Parathyroid adenoma (tissue), 2 donors: Measurements from ENCODE around the gene LAMA3.

Experiments used
- H2AFZ ChIP-seq: fragments of 300-600 bp; sonication (generic); one replicate; pipeline ENCODE4 v1.7.0; 2017; ENCODE audit warnings: antibody characterized with exemption, mild to moderate bottlenecking
- H3K27ac ChIP-seq: fragments of 300-600 bp; sonication (generic); one replicate; pipeline ENCODE4 v1.7.0; 2017
- H3K27me3 ChIP-seq: fragments of 300-600 bp; sonication (generic); one replicate; pipeline ENCODE4 v1.7.0; 2017; ENCODE audit warnings: low read length; ENCODE audit not compliant: control insufficient read depth, insufficient read depth
- H3K36me3 ChIP-seq: fragments of 300-600 bp; sonication (generic); one replicate; pipeline ENCODE4 v1.7.0; 2017; ENCODE audit warnings: low read length; ENCODE audit not compliant: control insufficient read depth, insufficient read depth
- H3K4me1 ChIP-seq: fragments of 300-600 bp; sonication (generic); one replicate; pipeline ENCODE4 v1.7.0; 2017; ENCODE audit warnings: control low read depth
- H3K4me2 ChIP-seq: fragments of 300-600 bp; sonication (generic); one replicate; pipeline ENCODE4 v1.7.0; 2017; ENCODE audit warnings: low read length
- H3K4me3 ChIP-seq: fragments of 300-600 bp; sonication (generic); one replicate; pipeline ENCODE4 v1.7.0; 2017; ENCODE audit warnings: low read depth, low read length
- H3K79me2 ChIP-seq: fragments of 300-600 bp; sonication (generic); one replicate; pipeline ENCODE4 v1.7.0; 2017; ENCODE audit warnings: control low read depth
- H3K9ac ChIP-seq: fragments of 300-600 bp; sonication (generic); one replicate; pipeline ENCODE4 v1.7.0; 2017; ENCODE audit warnings: mild to moderate bottlenecking
- H3K9me3 ChIP-seq: fragments of 300-600 bp; sonication (generic); one replicate; pipeline ENCODE4 v1.7.0; 2017; ENCODE audit warnings: low read length; ENCODE audit not compliant: control insufficient read depth
- TF ChIP-seq, protein P1 (sequence below): fragments of 300-600 bp; sonication (generic); IDR thresholded peaks from one replicate; pipeline ENCODE4 v1.7.0; 2017; ENCODE audit warnings: antibody characterized with exemption, mild to moderate bottlenecking
- donor health status: primary hyperparathyroidism.

LAMA3 gene

DNA sequence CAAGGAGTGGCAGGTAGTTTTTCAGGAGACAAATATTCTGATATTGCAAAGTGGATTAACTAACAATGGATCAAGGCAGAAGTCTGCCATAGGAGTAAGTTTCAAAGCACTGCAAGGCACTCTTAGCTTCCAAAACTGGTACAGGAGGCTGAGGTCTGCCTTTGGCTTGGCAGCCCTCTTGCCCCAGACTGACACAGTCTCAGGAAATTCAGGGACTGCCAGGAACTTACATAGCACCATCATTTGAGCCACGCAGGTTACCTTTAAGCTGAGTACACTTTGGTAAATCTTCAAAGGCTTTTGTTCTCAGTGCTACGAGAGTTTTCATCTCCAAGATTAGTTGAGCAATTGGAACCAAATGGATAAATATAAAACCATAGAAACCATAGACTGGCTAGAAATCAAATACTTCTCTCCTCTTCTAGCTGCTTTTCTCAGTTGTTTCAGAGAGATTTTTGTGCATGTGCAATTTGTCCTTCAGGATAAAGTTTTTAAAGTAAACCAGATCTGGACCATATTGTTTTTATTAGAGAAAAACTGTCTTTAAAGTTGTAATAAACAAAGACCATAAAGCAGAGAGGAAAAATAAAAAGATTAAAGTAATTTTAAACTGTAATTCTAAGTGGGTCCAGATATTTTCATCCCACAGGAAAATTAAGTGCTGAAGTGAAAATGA lies 45.3 kb upstream of the LAMA3 start:
- Histone ChIP-seq H3K36me3 (no peaks in the 10 kb centered on the region), H3K4me1 (no peaks in the 10 kb centered on the region), H2AFZ (no peak overlapping the region), H3K9me3 (no peaks in the 10 kb centered on the region), H3K4me3 (no peak overlapping the region), H3K9ac (no peak overlapping the region), H3K79me2 (no peaks in the 10 kb centered on the region), H3K27ac (no peak overlapping the region), H3K27me3 (no peaks in the 10 kb centered on the region), H3K4me2 (no peak overlapping the region)
- TF ChIP-seq, protein P1, sequence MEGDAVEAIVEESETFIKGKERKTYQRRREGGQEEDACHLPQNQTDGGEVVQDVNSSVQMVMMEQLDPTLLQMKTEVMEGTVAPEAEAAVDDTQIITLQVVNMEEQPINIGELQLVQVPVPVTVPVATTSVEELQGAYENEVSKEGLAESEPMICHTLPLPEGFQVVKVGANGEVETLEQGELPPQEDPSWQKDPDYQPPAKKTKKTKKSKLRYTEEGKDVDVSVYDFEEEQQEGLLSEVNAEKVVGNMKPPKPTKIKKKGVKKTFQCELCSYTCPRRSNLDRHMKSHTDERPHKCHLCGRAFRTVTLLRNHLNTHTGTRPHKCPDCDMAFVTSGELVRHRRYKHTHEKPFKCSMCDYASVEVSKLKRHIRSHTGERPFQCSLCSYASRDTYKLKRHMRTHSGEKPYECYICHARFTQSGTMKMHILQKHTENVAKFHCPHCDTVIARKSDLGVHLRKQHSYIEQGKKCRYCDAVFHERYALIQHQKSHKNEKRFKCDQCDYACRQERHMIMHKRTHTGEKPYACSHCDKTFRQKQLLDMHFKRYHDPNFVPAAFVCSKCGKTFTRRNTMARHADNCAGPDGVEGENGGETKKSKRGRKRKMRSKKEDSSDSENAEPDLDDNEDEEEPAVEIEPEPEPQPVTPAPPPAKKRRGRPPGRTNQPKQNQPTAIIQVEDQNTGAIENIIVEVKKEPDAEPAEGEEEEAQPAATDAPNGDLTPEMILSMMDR, result no peak

DNA sequence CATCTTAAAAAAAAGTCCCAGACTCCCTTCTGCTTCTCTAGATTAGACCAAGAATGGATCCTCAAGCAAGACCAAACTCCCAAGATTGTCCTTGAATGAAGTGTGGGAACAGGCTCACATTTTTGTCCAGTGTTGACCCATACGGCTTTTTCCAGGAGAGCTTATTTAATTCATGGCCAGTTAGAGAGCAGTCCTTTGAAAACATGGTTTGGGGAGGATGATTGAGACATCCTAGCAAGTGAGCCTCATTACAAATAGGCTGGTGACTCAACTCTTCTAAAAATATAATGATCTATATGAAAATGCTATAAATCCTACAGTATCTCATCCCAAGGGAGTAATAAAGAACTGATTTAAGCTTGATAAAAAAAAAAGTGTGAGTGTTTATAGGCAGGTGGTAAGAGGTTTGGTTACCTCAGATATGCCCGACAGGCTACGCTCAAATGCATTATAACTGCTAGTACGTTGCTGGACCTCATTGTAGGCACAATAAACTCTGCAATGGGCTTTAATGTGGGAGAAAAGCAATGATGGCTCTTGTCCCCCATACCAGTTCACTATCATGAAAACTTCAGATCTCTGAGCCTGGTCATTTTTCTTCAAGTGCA lies 43.6 kb upstream of the LAMA3 start:
- no peaks in the 10 kb centered on the region for H3K27me3 ChIP-seq
- no peaks in the 10 kb centered on the region for H3K79me2 ChIP-seq
- H3K9me3 ChIP-seq, result no peaks in the 10 kb centered on the region
- H3K36me3 ChIP-seq, result no peaks in the 10 kb centered on the region
- TF ChIP-seq, protein P1, result no peak
- H3K27ac ChIP-seq, result no peak overlapping the region
- no peak overlapping the region for H3K4me3 ChIP-seq
- no peak overlapping the region for H3K4me2 ChIP-seq
- H2AFZ ChIP-seq, result no peak overlapping the region
- H3K9ac ChIP-seq, result no peak overlapping the region
- H3K4me1 ChIP-seq, result no peaks in the 10 kb centered on the region

DNA sequence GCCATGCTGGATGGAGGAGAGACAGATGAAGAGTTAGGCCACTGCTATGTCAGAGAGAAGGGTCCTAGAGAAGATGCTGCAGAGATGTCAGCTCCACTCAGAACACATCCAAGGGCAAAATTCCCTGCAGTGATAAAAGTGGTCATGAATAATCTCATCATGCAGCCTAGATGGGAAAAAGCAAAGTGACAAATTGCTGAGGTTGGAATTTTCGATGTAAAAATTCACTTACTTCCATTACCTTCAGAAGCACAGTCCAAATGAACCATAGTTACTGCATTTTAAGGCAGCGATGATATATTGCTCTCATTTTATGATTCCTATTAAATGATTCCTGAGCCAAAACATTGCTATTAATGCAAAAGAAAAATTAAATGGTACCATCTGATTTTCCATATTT lies 43.0 kb upstream of the LAMA3 start:
- no peaks in the 10 kb centered on the region for H3K79me2 ChIP-seq
- TF ChIP-seq, protein P1, result no peak
- no peak overlapping the region for H3K9ac ChIP-seq
- no peak overlapping the region for H3K4me2 ChIP-seq
- no peak overlapping the region for H2AFZ ChIP-seq
- H3K36me3 ChIP-seq, result no peaks in the 10 kb centered on the region
- H3K27me3 ChIP-seq, result no peaks in the 10 kb centered on the region
- H3K4me1 ChIP-seq, result no peaks in the 10 kb centered on the region
- H3K9me3 ChIP-seq, result no peaks in the 10 kb centered on the region
- H3K4me3 ChIP-seq, result no peak overlapping the region
- H3K27ac ChIP-seq, result no peak overlapping the region

DNA sequence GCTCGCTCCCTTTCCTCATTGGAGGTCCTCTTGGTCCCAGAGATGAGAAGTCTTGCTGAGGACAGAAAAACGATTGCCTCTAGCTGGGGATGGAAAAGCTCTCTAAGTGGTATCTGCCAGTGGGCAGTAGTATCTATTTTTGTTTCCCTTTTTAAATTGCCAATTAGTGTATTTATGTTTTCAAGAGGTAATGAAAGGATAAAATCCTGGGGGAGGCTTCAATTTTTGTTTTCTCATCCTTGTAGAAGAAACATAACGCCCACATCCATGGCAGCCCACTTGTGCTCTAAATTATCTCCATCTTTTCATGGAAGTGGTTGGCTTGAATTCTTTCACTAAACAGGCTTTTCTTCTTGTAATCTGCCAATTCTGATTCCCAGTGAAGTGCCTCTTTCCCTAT lies 40.8 kb upstream of the LAMA3 start:
- H3K27ac ChIP-seq, result no peak overlapping the region
- no peaks in the 10 kb centered on the region for H3K36me3 ChIP-seq
- no peaks in the 10 kb centered on the region for H3K9me3 ChIP-seq
- no peak overlapping the region for H3K9ac ChIP-seq
- no peak overlapping the region for H2AFZ ChIP-seq
- H3K4me2 ChIP-seq, result no peak overlapping the region
- no peaks in the 10 kb centered on the region for H3K79me2 ChIP-seq
- TF ChIP-seq, protein P1, result no peak
- H3K4me3 ChIP-seq, result no peak overlapping the region
- no peaks in the 10 kb centered on the region for H3K27me3 ChIP-seq
- no peaks in the 10 kb centered on the region for H3K4me1 ChIP-seq
